ENCODE data around the gene GPR45.

The GPR45 gene, protein sequence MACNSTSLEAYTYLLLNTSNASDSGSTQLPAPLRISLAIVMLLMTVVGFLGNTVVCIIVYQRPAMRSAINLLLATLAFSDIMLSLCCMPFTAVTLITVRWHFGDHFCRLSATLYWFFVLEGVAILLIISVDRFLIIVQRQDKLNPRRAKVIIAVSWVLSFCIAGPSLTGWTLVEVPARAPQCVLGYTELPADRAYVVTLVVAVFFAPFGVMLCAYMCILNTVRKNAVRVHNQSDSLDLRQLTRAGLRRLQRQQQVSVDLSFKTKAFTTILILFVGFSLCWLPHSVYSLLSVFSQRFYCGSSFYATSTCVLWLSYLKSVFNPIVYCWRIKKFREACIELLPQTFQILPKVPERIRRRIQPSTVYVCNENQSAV

GRCh38 chr2:105241443-105241842, at the start of gene GPR45:
TSS of gene GPR45 (plus strand) at chr2:105241743. CDS start at chr2:105241859, 116 bp downstream.
- no peak within 1 kb of the TSS for H3K27ac ChIP-seq
- TF ChIP-seq, protein P1, sequence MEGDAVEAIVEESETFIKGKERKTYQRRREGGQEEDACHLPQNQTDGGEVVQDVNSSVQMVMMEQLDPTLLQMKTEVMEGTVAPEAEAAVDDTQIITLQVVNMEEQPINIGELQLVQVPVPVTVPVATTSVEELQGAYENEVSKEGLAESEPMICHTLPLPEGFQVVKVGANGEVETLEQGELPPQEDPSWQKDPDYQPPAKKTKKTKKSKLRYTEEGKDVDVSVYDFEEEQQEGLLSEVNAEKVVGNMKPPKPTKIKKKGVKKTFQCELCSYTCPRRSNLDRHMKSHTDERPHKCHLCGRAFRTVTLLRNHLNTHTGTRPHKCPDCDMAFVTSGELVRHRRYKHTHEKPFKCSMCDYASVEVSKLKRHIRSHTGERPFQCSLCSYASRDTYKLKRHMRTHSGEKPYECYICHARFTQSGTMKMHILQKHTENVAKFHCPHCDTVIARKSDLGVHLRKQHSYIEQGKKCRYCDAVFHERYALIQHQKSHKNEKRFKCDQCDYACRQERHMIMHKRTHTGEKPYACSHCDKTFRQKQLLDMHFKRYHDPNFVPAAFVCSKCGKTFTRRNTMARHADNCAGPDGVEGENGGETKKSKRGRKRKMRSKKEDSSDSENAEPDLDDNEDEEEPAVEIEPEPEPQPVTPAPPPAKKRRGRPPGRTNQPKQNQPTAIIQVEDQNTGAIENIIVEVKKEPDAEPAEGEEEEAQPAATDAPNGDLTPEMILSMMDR (conservative IDR thresholded peaks at IDR 0.05) = no peak

GRCh38 chr2:105194022-105194675, 47.4 kb upstream of the GPR45 start:
- no peak overlapping the region for H3K27ac ChIP-seq
- TF ChIP-seq, protein P1 (conservative IDR thresholded peaks at IDR 0.05) = no peak

DNA sequence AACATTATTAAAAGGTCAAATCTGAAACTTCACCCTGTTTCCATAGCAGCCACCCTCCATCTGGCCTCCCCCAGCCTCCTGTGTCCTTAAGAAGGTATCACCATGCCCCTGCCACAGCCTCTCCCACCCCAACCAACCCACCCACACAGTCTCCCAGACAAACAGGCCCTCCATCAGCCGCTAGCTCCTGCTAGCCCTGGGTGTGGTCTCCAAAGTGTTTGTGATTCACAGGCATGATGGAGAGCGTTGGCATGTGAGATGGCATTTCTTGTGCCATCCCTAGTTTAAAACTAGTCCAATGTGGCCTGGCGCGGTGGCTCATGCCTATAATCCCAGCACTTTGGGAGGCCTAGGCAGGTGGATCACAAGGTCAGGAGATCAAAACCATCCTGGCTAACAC, 44.9 kb upstream of the GPR45 start:
- no peak overlapping the region for H3K27ac ChIP-seq
- TF ChIP-seq, protein P1 (conservative IDR thresholded peaks at IDR 0.05) = no peak

- TF ChIP-seq, protein P1 (conservative IDR thresholded peaks at IDR 0.05) = no peak
- no peak overlapping the region for H3K27ac ChIP-seq
These were observed 25.9 kb upstream of the GPR45 start for GRCh38 chr2:105215586-105216192.

- no peak overlapping the region for H3K27ac ChIP-seq
- TF ChIP-seq, protein P1 (conservative IDR thresholded peaks at IDR 0.05) = no peak
These were observed 20.9 kb upstream of the GPR45 start for GRCh38 chr2:105220604-105221003.

DNA sequence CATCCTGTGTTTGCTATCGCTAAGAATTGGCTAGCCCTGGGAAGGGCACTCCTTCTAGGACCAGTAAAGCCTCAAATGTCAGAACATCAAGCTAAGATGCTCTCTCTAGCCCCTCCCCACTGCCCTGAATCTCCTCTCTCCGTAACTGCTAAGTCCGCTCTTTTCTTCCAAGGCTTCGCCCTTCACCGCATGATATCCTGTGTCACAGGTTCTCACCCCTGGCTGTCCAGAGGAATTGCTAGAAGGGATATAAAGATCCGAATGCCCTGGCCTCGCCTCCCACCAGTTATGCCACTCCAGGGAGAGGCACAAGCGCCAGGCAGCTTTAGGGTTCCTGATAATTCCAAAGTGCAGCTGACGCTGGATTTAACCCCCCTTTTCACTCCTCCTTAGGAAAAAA, 17.1 kb upstream of the GPR45 start:
- no peak overlapping the region for H3K27ac ChIP-seq
- TF ChIP-seq, protein P1 (conservative IDR thresholded peaks at IDR 0.05) = no peak

DNA sequence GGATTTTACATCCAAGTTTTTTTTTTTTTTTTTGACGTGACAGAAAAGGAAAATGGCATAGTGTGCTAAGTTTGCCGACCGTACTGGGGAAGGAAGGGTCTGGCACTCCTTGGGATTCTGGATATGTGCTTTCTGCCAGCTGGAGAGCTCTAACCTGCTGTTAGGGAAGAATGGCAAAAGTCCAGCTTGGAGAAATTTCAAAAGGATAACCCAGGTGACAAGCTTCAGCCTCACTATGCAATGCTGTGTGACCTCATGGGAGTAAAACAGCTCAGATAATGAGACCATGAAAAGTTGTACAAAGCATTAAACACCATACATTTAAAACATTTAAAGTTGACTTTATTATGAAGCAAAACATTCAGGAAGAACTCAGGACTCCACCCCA, 10.3 kb upstream of the GPR45 start:
- peak overlapping the region; percentile 54 for H3K27ac ChIP-seq
- TF ChIP-seq, protein P1 (conservative IDR thresholded peaks at IDR 0.05) = no peak
